HEK293T (cell line): ENCODE measurements around the gene ZNF493.

Experiments
- CTBP1 ChIP-seq: fragments of 450-650 bp; IDR thresholded peaks from 2 replicates; pipeline ENCODE4 v1.6.1; 2016; ENCODE audit warnings: borderline replicate concordance
- FOXA1 ChIP-seq: fragments of 450-650 bp; IDR thresholded peaks from 2 replicates; pipeline ENCODE4 v1.6.1; 2016; ENCODE audit warnings: mild to moderate bottlenecking
- FOXM1 ChIP-seq: fragments of 450-650 bp; IDR thresholded peaks from 2 replicates; pipeline ENCODE4 v1.6.1; 2017; ENCODE audit warnings: mild to moderate bottlenecking, borderline replicate concordance
- LEF1 ChIP-seq: fragments of 450-650 bp; IDR thresholded peaks from 2 replicates; pipeline ENCODE4 v1.6.1; 2017; ENCODE audit warnings: mild to moderate bottlenecking, borderline replicate concordance
- PKNOX1 ChIP-seq: fragments of 450-650 bp; IDR thresholded peaks from 2 replicates; pipeline ENCODE4 v1.6.1; 2016
- SP1 ChIP-seq: fragments of 450-650 bp; IDR thresholded peaks from 2 replicates; pipeline ENCODE4 v1.6.1; 2017

- no peak for TF ChIP-seq PKNOX1
- no peak for TF ChIP-seq FOXM1
- TF ChIP-seq LEF1, result no peak
- no peak for TF ChIP-seq FOXA1
- no peak for TF ChIP-seq CTBP1
- no peak for TF ChIP-seq SP1
Observed at GRCh38 chr19:21434967-21435544, 38.1 kb downstream of the ZNF493 start.
